Large intestine (tissue), 3 donors: ENCODE data around the gene ENKUR. TPM values are rescaled to one million over a fixed set of nuclear protein-coding genes. Genes with fewer than 3 reads are reported as not detected.
A peak's percentile ranks its signal among the peaks of the same experiment; 100 is the strongest.

ENCODE experiments used
- DNase-seq, 2 donors: peaks; one replicate each; pipeline versions ENCODE4 v3.0.0 to v3.0.0-alpha.2; 2013
- H3K27ac ChIP-seq: one replicate; pipeline ENCODE4 v1.5.1; 2013; ENCODE audit warnings: low read length
- H3K27me3 ChIP-seq: 2 replicates; pipeline ENCODE4 v1.6.1; 2013; ENCODE audit warnings: low read length; ENCODE audit not compliant: control insufficient read depth, insufficient read depth
- H3K36me3 ChIP-seq: 2 replicates; pipeline ENCODE4 v1.6.1; 2013; ENCODE audit warnings: low read length; ENCODE audit not compliant: control insufficient read depth, insufficient read depth
- H3K4me1 ChIP-seq: one replicate; pipeline ENCODE4 v1.6.1; 2013; ENCODE audit warnings: low read length; ENCODE audit not compliant: control insufficient read depth, insufficient read depth
- H3K4me3 ChIP-seq: one replicate; pipeline ENCODE4 v1.5.1; 2013; ENCODE audit warnings: low read length
- H3K9me3 ChIP-seq: one replicate; pipeline ENCODE4 v1.6.1; 2013; ENCODE audit warnings: mild to moderate bottlenecking, low read depth, low read length, moderate library complexity; ENCODE audit not compliant: control insufficient read depth
- WGBS: methylation state at CpG from one replicate; pipeline ENCODE4 v1.1.5; 2013; ENCODE audit warnings: low lambda C conversion rate; ENCODE audit not compliant: insufficient coverage; 5-methylcytosine and 5-hydroxymethylcytosine counted together
- polyA plus RNA-seq: library from polyadenylated mRNA; unstranded; fragments of 120-200 nt; gene quantifications from one replicate; pipeline ENCODE4 v1.2.1, GENCODE V29; 2013

Gene ENKUR
- polyA plus RNA-seq, 1 donor = 2.6 TPM

DNA sequence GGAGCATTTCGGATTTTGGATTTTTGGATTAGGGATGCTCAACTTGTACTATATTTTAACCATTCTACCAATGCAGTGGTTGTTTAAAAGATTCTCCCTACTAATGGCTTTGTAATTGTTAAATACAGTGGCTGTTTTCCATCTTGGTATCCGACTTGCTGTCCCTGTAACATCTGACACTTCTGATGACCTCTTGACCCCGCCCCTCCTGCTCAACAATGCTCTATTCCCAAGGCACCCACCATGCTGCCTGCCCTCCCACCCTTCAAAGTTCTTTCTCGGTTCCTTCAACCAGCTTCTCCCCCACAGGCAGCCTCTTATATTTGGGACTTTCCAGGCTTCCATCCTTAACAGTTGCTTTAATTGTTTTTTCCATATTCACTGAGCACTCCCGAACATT, 65.5 kb downstream of the ENKUR start:
- no peak overlapping the region for H3K4me3 ChIP-seq
- no peaks in the 10 kb centered on the region for H3K36me3 ChIP-seq
- no peaks in the 10 kb centered on the region for H3K9me3 ChIP-seq
- no peak overlapping the region for H3K27ac ChIP-seq
- H3K27me3 ChIP-seq = no peaks in the 10 kb centered on the region
- peaks cover 16% of the 10 kb centered on the region for H3K4me1 ChIP-seq
- DNase-seq = no peak
- WGBS = 91% methylated on average over 1 of the region's 5 CpGs

DNA sequence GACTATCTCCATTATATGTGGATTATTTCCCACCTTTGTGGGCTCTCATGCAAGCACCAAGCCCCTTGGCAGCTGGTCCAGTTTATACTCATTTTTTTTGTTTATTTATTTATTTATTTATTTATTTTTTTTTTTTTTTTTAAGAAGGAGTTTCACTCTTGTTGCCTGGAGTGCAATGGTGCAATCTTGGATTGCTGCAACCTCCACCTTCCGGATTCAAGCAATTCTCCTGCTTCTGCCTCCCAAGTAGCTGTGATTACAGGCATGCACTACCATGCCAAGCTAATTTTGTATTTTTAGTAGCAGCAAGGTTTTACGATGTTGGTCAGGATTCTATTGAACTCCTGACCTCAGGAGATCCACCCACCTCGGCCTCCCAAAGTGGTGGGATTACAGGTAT, 66.3 kb downstream of the ENKUR start:
- no peak for DNase-seq
- Histone ChIP-seq H3K36me3 (no peaks in the 10 kb centered on the region), H3K27me3 (no peaks in the 10 kb centered on the region), H3K27ac (no peak overlapping the region), H3K4me1 (peaks cover 21% of the 10 kb centered on the region), H3K4me3 (no peak overlapping the region), H3K9me3 (no peaks in the 10 kb centered on the region)
- no CpG with 5 or more reads among the region's 3 CpGs for WGBS

DNA sequence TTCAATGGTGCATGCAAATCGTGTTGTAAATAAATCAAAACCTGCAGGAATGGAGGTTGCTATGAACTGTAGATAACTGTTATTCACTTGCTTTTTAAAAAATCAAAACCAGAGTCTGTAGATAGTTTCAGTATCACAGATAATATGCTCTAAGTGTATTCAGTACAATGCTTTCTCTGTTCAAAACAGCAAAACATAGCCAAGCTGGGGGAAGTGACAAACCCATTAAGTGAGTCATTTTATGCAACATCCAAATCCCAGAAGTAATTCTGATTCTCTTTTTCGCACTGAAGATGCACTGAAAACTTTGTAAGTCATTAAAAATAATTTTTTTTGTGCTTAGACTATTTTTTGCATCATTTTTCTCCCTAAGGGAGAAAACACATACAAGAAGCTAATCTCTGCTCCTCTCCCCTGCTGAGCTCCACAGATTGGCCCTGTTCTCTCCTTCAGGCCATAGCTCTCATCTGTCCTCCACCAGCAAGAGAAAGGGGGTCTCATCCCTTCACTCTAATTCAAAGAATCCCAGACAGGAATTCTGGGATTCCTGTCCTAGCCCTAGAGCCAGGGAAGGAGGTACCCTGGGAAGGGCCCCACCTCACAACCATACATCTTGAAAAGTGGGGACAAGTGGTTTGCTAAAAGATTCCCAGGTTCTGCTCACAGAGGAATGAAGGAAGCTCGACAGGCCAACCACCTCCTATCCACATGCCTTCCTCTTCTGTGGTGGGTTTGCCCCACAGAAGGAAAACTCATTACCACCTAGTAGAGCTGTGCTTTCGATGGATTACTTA, 68.5 kb downstream of the ENKUR start:
- H3K36me3 ChIP-seq = no peaks in the 10 kb centered on the region
- DNase-seq = no peak
- H3K9me3 ChIP-seq = no peaks in the 10 kb centered on the region
- no peak overlapping the region for H3K27ac ChIP-seq
- H3K4me1 ChIP-seq = peaks cover 20% of the 10 kb centered on the region
- no peak overlapping the region for H3K4me3 ChIP-seq
- 88% methylated on average over 3 of the region's 4 CpGs for WGBS
- H3K27me3 ChIP-seq = no peaks in the 10 kb centered on the region

DNA sequence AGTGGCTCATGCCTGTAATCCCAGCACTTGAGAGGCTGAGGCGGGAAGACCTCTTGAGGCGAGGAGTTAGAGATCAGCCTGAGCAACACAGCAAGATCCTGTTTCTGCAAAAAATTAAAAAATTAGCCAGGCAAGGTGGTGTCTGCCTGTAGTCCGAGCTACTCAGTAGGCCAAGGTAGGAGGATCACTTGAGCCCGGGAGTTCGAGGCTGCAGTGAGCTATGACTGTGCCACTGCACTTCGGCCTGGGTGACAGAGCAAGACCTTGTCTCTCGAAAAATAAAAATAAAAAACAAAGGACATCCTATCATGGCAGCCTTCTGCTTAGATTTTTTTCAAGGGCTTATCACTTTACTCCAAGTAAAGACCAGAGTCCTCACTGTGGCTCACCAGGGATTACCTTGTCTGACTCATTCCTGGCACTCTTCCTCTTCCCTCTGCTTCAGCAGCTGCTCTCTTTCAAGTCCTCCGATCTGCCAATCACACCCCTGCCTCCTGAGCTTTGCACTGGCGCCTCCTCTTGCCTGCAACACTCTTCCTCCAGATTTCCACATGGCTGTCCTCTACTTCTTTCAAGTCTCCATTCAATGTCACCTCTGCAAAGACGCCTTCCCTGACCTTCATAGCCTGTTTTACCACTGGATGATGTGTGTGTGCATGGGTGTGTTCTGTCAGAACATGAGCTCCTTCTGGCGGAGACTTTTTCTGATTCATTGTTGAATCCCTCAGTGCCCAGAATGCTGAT, 71.3 kb downstream of the ENKUR start:
- Histone ChIP-seq H3K4me1 (peaks cover 12% of the 10 kb centered on the region), H3K36me3 (no peaks in the 10 kb centered on the region), H3K27ac (peak overlapping the region; percentile 47), H3K27me3 (no peaks in the 10 kb centered on the region), H3K4me3 (no peak overlapping the region), H3K9me3 (no peaks in the 10 kb centered on the region)
- 45% methylated on average over 3 of the region's 11 CpGs for WGBS
- peak; percentile 84 to 91 for DNase-seq

DNA sequence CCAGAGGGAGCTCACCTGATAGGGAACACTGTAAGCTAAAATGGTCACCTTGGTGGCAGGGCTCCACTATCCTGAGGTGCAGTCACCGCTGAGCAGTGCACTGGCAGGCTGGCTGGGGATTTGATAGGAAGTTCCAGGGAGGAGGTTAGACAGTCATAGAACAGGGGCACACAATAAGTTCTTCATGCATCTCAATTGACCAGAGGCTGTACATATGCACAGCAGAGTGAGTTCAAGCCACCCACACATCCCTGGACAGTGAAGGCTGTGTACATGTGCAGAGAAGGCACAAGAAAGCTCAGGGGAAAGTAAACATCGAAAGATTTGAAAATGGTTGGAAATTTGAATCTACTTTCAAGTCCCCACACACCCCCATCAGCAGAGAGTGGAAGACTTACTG, 77.4 kb downstream of the ENKUR start:
- no peaks in the 10 kb centered on the region for H3K27me3 ChIP-seq
- DNase-seq = no peak
- H3K27ac ChIP-seq = no peak overlapping the region
- H3K9me3 ChIP-seq = no peaks in the 10 kb centered on the region
- peaks cover 6% of the 10 kb centered on the region for H3K4me1 ChIP-seq
- peaks cover 7% of the 10 kb centered on the region for H3K36me3 ChIP-seq
- no CpG with 5 or more reads among the region's 2 CpGs for WGBS
- no peak overlapping the region for H3K4me3 ChIP-seq

DNA sequence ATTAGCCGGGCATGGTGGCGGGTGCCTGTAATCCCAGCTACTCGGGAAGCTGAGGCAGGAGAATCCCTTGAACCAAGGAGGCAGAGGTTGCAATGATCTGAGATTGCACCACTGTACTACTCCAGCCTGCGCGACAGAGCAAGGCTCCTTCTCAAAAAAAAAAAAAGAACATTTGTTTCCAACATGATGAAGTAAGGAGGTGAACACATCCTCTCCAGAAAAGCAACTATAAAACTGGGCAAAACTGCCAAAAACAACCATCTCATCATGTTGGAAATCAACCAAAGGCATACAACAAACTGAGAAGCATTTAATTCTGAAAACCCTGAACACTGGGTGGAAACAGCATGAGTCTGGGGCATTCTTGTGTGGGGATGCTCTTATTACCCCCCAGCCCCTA, 77.9 kb downstream of the ENKUR start:
- Histone ChIP-seq H3K9me3 (no peaks in the 10 kb centered on the region), H3K27me3 (no peaks in the 10 kb centered on the region), H3K27ac (no peak overlapping the region), H3K4me1 (peaks cover 6% of the 10 kb centered on the region), H3K36me3 (peaks cover 7% of the 10 kb centered on the region), H3K4me3 (no peak overlapping the region)
- no CpG with 5 or more reads among the region's 5 CpGs for WGBS
- no peak for DNase-seq

DNA sequence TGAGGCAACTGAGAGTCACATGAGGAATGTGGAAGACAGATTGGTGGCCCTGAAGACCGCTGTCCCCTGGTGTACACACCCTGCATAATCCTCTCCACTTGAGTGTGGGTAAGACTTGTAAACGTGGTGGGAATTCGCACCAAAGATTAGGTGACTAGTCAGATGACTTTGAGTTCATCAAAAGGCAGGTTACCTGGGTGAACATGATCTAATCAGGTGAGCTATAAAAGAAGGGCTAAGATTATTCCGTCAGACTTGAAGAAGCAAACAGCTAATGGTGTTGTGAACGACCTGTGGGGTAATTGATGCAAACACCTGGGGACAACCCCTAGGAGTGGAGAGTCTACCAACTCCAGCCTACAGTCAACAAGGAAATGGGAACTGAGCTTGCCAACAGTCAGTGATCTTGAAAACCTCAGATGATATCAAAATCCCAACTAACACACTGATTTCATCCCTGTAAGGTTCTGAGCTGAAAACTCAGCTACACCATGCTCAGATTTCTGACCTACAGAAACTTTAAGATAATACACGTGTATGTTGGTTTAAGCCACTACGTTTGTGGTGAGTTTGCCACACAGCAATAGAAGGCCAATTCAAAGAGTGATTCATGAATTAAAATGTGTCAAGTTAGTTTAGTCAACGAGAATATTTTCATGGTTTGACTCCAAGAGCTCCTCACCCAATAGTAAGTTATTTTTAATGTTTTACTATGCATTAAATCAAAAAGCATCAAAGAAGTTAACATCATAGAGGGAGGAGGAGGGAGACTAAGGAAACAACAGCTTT, 80.3 kb downstream of the ENKUR start:
- no peaks in the 10 kb centered on the region for H3K27me3 ChIP-seq
- no peaks in the 10 kb centered on the region for H3K9me3 ChIP-seq
- H3K27ac ChIP-seq = peak overlapping the region; percentile 77
- DNase-seq = peak; percentile 91 to 96
- peaks cover 7% of the 10 kb centered on the region for H3K36me3 ChIP-seq
- H3K4me1 ChIP-seq = peaks cover 6% of the 10 kb centered on the region
- no peak overlapping the region for H3K4me3 ChIP-seq
- 20% methylated on average over 4 of the region's 8 CpGs for WGBS

Other genes with a start within 250 kb of the ENKUR start
- 34.3 TPM for gene PRTFDC1, start 63.6 kb downstream of the ENKUR start, polyA plus RNA-seq
- gene THNSL1, start 454 bp upstream of the ENKUR start, polyA plus RNA-seq = 7.8 TPM
- 0.33 TPM for gene GPR158, start 158.8 kb upstream of the ENKUR start, polyA plus RNA-seq